Nephron progenitor cell (in vitro differentiated cells): Measurements from ENCODE around the gene TAP1.
"Not testable (repeated sequence)": the region's sequence is repeated elsewhere in the genome, so short reads cannot be mapped to it uniquely, and the experiment has no call there.

Source experiments
- DNase-seq: peaks from one replicate; pipeline ENCODE4 v3.0.0; 2021
- H3K27ac Mint-ChIP-seq: 2 replicates; pipeline ENCODE4 v1.8.0; 2021; ENCODE audit warnings: mild to moderate bottlenecking, moderate library complexity, mixed read lengths
- H3K27me3 Mint-ChIP-seq: 2 replicates; pipeline ENCODE4 v1.8.0; 2021; ENCODE audit warnings: mild to moderate bottlenecking, low read depth, mixed read lengths; ENCODE audit not compliant: poor library complexity
- H3K36me3 Mint-ChIP-seq: 2 replicates; pipeline ENCODE4 v1.8.0; 2021; ENCODE audit warnings: low read depth, mixed read lengths
- H3K4me1 Mint-ChIP-seq: 2 replicates; pipeline ENCODE4 v1.8.0; 2021; ENCODE audit warnings: mixed read lengths
- H3K4me3 Mint-ChIP-seq: 2 replicates; pipeline ENCODE4 v1.8.0; 2021; ENCODE audit warnings: mild to moderate bottlenecking, moderate library complexity, mixed read lengths
- H3K9me3 Mint-ChIP-seq: 2 replicates; pipeline ENCODE4 v1.8.0; 2021; ENCODE audit warnings: mild to moderate bottlenecking, moderate library complexity, mixed read lengths
- CTCF ChIP-seq: fragments of 200-600 bp; sonication (generic); IDR thresholded peaks from 2 replicates; pipeline ENCODE4 v1.5.0; 2021; ENCODE audit warnings: antibody characterized with exemption

Gene TAP1

GRCh38 chr6:32814145-32814544 is 39.4 kb downstream of the TAP1 start:
- Mint-ChIP-seq H3K27ac (no peak overlapping the region), H3K4me3 (no peak overlapping the region), H3K36me3 (no peaks in the 10 kb centered on the region), H3K9me3 (no peaks in the 10 kb centered on the region), H3K27me3 (peaks cover 19% of the 10 kb centered on the region), H3K4me1 (peaks cover 12% of the 10 kb centered on the region)
- no peak for TF ChIP-seq CTCF
- DNase-seq = no peak

GRCh38 chr6:32809171-32809570 is 44.3 kb downstream of the TAP1 start:
- Mint-ChIP-seq H3K27ac (no peak overlapping the region), H3K4me3 (no peak overlapping the region), H3K36me3 (no peaks in the 10 kb centered on the region), H3K27me3 (peaks cover 19% of the 10 kb centered on the region), H3K9me3 (no peaks in the 10 kb centered on the region), H3K4me1 (peaks cover under 1% of the 10 kb centered on the region)
- DNase-seq = no peak
- TF ChIP-seq CTCF = no peak

GRCh38 chr6:32807020-32807580 is 46.4 kb downstream of the TAP1 start:
- H3K27me3 Mint-ChIP-seq = peaks cover 36% of the 10 kb centered on the region
- no peak overlapping the region for H3K27ac Mint-ChIP-seq
- no peak for DNase-seq
- H3K4me1 Mint-ChIP-seq = no peaks in the 10 kb centered on the region
- H3K36me3 Mint-ChIP-seq = no peaks in the 10 kb centered on the region
- no peak for TF ChIP-seq CTCF
- H3K9me3 Mint-ChIP-seq = no peaks in the 10 kb centered on the region
- H3K4me3 Mint-ChIP-seq = no peak overlapping the region

- H3K27me3 Mint-ChIP-seq = peaks cover 51% of the 10 kb centered on the region
- not testable (repeated sequence) for H3K9me3 Mint-ChIP-seq, H3K36me3 Mint-ChIP-seq, H3K4me1 Mint-ChIP-seq, DNase-seq, H3K4me3 Mint-ChIP-seq, H3K27ac Mint-ChIP-seq
Observed at GRCh38 chr6:32805404-32805803, 48.1 kb downstream of the TAP1 start.

- no peaks in the 10 kb centered on the region for H3K36me3 Mint-ChIP-seq
- H3K4me3 Mint-ChIP-seq = no peak overlapping the region
- peaks cover 59% of the 10 kb centered on the region for H3K27me3 Mint-ChIP-seq
- no peak for TF ChIP-seq CTCF
- no peaks in the 10 kb centered on the region for H3K4me1 Mint-ChIP-seq
- H3K9me3 Mint-ChIP-seq = peaks cover 8% of the 10 kb centered on the region
- no peak overlapping the region for H3K27ac Mint-ChIP-seq
- DNase-seq = no peak
Observed at GRCh38 chr6:32803416-32803815, 50.1 kb downstream of the TAP1 start.

GRCh38 chr6:32799740-32800139 is 53.8 kb downstream of the TAP1 start:
- H3K27ac Mint-ChIP-seq = no peak overlapping the region
- H3K27me3 Mint-ChIP-seq = peaks cover 65% of the 10 kb centered on the region
- no peak overlapping the region for H3K4me3 Mint-ChIP-seq
- no peaks in the 10 kb centered on the region for H3K36me3 Mint-ChIP-seq
- H3K4me1 Mint-ChIP-seq = peaks cover 5% of the 10 kb centered on the region
- no peak for DNase-seq
- H3K9me3 Mint-ChIP-seq = peaks cover 11% of the 10 kb centered on the region
- no peak for TF ChIP-seq CTCF
